Parathyroid adenoma (tissue), 2 donors: ENCODE measurements around the gene PCBP3.

Experiments used
- H2AFZ ChIP-seq: fragments of 300-600 bp; sonication (generic); one replicate; pipeline ENCODE4 v1.7.0; 2017; ENCODE audit warnings: antibody characterized with exemption, mild to moderate bottlenecking
- H3K27ac ChIP-seq: fragments of 300-600 bp; sonication (generic); one replicate; pipeline ENCODE4 v1.7.0; 2017
- H3K27me3 ChIP-seq: fragments of 300-600 bp; sonication (generic); one replicate; pipeline ENCODE4 v1.7.0; 2017; ENCODE audit warnings: low read length; ENCODE audit not compliant: control insufficient read depth, insufficient read depth
- H3K36me3 ChIP-seq: fragments of 300-600 bp; sonication (generic); one replicate; pipeline ENCODE4 v1.7.0; 2017; ENCODE audit warnings: low read length; ENCODE audit not compliant: control insufficient read depth, insufficient read depth
- H3K4me1 ChIP-seq: fragments of 300-600 bp; sonication (generic); one replicate; pipeline ENCODE4 v1.7.0; 2017; ENCODE audit warnings: control low read depth
- H3K4me2 ChIP-seq: fragments of 300-600 bp; sonication (generic); one replicate; pipeline ENCODE4 v1.7.0; 2017; ENCODE audit warnings: low read length
- H3K4me3 ChIP-seq: fragments of 300-600 bp; sonication (generic); one replicate; pipeline ENCODE4 v1.7.0; 2017; ENCODE audit warnings: low read depth, low read length
- H3K79me2 ChIP-seq: fragments of 300-600 bp; sonication (generic); one replicate; pipeline ENCODE4 v1.7.0; 2017; ENCODE audit warnings: control low read depth
- H3K9ac ChIP-seq: fragments of 300-600 bp; sonication (generic); one replicate; pipeline ENCODE4 v1.7.0; 2017; ENCODE audit warnings: mild to moderate bottlenecking
- H3K9me3 ChIP-seq: fragments of 300-600 bp; sonication (generic); one replicate; pipeline ENCODE4 v1.7.0; 2017; ENCODE audit warnings: low read length; ENCODE audit not compliant: control insufficient read depth
- CTCF ChIP-seq: fragments of 300-600 bp; sonication (generic); IDR thresholded peaks from one replicate; pipeline ENCODE4 v1.7.0; 2017; ENCODE audit warnings: antibody characterized with exemption, mild to moderate bottlenecking
- donor health status: primary hyperparathyroidism.

PCBP3 gene

GRCh38 chr21:45929449-45929848 lies 285.9 kb downstream of the PCBP3 start:
- Histone ChIP-seq H3K4me3 (no peak overlapping the region), H3K9ac (no peak overlapping the region), H3K27ac (no peak overlapping the region), H3K9me3 (no peaks in the 10 kb centered on the region), H3K36me3 (no peaks in the 10 kb centered on the region), H3K79me2 (no peaks in the 10 kb centered on the region), H3K4me1 (no peaks in the 10 kb centered on the region), H3K27me3 (no peaks in the 10 kb centered on the region), H3K4me2 (no peak overlapping the region), H2AFZ (no peak overlapping the region)
- no peak for TF ChIP-seq CTCF

- H3K27ac ChIP-seq, result no peak overlapping the region
- no peaks in the 10 kb centered on the region for H3K79me2 ChIP-seq
- no peaks in the 10 kb centered on the region for H3K9me3 ChIP-seq
- no peaks in the 10 kb centered on the region for H3K4me1 ChIP-seq
- no peak overlapping the region for H3K4me3 ChIP-seq
- TF ChIP-seq CTCF, result no peak
- no peak overlapping the region for H3K9ac ChIP-seq
- no peak overlapping the region for H3K4me2 ChIP-seq
- no peaks in the 10 kb centered on the region for H3K27me3 ChIP-seq
- H3K36me3 ChIP-seq, result no peaks in the 10 kb centered on the region
- no peak overlapping the region for H2AFZ ChIP-seq
Observed at GRCh38 chr21:45930231-45930760, 286.8 kb downstream of the PCBP3 start.

DNA sequence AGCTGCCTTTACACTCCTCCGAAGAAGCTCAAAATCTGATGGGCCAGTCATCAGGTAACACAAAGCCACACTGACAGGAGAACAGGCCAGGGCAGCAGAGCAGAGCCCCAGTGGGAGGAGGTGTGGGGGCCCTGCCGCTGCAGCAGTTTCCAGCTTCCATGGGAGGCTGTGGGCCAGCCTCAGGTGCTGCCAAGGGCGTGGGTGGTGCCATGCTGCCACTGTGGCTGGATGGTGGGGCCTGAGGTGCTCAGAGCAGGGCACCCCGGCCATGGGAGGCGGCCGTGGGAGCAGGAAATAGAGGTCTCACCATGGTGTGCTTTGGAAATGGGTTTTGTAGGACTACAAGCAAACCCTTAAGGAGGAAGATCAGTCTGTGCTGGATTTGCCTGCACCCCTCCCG lies 287.3 kb downstream of the PCBP3 start:
- Histone ChIP-seq H3K4me3 (no peak overlapping the region), H3K9me3 (no peaks in the 10 kb centered on the region), H3K9ac (no peak overlapping the region), H3K79me2 (no peaks in the 10 kb centered on the region), H3K4me2 (no peak overlapping the region), H3K4me1 (no peaks in the 10 kb centered on the region), H3K36me3 (no peaks in the 10 kb centered on the region), H2AFZ (no peak overlapping the region), H3K27ac (no peak overlapping the region), H3K27me3 (no peaks in the 10 kb centered on the region)
- no peak for TF ChIP-seq CTCF

DNA sequence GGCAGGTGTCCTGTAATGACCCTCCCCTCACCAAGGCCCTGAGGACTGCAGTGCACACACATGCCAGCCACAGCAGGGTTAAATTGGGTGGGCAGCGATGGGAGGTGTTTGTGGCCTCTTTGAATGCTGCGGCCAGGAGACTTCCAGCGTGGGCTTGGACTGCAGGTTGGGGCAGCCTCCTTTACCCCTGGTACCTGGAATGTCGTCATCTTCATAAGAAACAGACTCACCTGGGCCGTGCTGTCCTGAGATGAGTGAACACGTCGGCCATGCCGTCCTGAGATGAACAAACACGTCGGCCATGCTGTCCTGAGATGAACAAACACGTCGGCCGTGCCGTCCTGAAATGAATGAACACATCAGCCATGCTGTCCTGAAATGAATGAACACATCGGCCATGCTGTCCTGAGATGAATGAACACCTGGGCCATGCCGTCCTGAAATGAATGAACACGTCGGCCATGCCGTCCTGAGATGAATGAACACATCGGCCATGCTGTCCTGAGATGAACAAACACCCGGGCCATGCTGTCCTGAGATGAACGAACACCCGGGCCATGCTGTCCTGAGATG lies 288.0 kb downstream of the PCBP3 start:
- H3K9ac ChIP-seq, result no peak overlapping the region
- H3K36me3 ChIP-seq, result no peaks in the 10 kb centered on the region
- no peaks in the 10 kb centered on the region for H3K4me1 ChIP-seq
- TF ChIP-seq CTCF, result no peak
- no peaks in the 10 kb centered on the region for H3K79me2 ChIP-seq
- no peak overlapping the region for H3K27ac ChIP-seq
- no peak overlapping the region for H2AFZ ChIP-seq
- no peak overlapping the region for H3K4me2 ChIP-seq
- no peak overlapping the region for H3K4me3 ChIP-seq
- no peaks in the 10 kb centered on the region for H3K9me3 ChIP-seq
- H3K27me3 ChIP-seq, result no peaks in the 10 kb centered on the region

DNA sequence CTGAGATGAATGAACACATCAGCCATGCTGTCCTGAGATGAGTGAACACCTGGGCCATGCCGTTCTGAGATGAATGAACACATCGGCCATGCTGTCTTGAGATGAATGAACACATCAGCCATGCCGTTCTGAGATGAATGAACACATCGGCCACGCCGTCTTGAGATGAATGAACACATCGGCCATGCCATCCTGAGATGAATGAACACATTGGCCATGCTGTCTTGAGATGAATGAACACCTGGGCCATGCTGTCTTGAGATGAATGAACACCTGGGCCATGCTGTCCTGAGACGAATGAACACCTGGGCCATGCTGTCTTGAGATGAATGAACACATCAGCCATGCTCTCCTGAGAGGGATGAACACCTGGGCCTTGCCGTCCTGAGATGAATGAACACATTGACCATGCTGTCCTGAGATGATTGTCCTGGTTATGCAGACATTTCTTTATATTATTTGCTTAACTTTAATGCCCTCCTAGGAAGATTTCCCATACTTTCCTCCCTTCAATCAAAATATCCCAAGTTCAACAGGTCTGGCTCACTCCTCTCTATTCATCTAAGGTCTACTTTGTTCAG lies 289.5 kb downstream of the PCBP3 start:
- no peak for TF ChIP-seq CTCF
- no peak overlapping the region for H2AFZ ChIP-seq
- H3K9me3 ChIP-seq, result no peaks in the 10 kb centered on the region
- H3K36me3 ChIP-seq, result no peaks in the 10 kb centered on the region
- no peaks in the 10 kb centered on the region for H3K4me1 ChIP-seq
- H3K9ac ChIP-seq, result no peak overlapping the region
- no peaks in the 10 kb centered on the region for H3K27me3 ChIP-seq
- H3K79me2 ChIP-seq, result no peaks in the 10 kb centered on the region
- H3K4me3 ChIP-seq, result no peak overlapping the region
- no peak overlapping the region for H3K4me2 ChIP-seq
- H3K27ac ChIP-seq, result no peak overlapping the region
